Stomach (tissue), 9 donors: ENCODE results near the gene RPL26. TPM values are rescaled to one million over a fixed set of nuclear protein-coding genes. Genes with fewer than 3 reads are reported as not detected.
A peak's percentile ranks its signal among the peaks of the same experiment; 100 is the strongest.

Source experiments
- DNase-seq, 2 donors: peaks; one replicate each; pipeline versions ENCODE4 v3.0.0 to v3.0.0-alpha.2; 2013 to 2019
- H3K27ac ChIP-seq, 5 donors: fragments of 200-600 bp in 4 of 5; sonication (generic) in 4 of 5; one replicate each; pipeline ENCODE4 v1.5.1; 2013 to 2019; ENCODE audit warnings: mild to moderate bottlenecking in 1 of 5, moderate library complexity in 1 of 5
- H3K27me3 ChIP-seq, 3 donors: fragments of 200-600 bp; sonication (generic); one replicate each; pipeline ENCODE4 v1.5.1; 2017 to 2019; ENCODE audit warnings: mixed run types in 1 of 3
- H3K36me3 ChIP-seq, 4 donors: fragments of 200-600 bp; sonication (generic); 1 replicate in 3 of 4; 2 replicates in 1 of 4; pipeline ENCODE4 v1.5.1; 2016 to 2019
- H3K4me1 ChIP-seq, 4 donors: fragments of 200-600 bp; sonication (generic); one replicate each; pipeline ENCODE4 v1.5.1; 2016 to 2019
- H3K4me3 ChIP-seq, 4 donors: fragments of 200-600 bp; sonication (generic) in 3 of 4; one replicate each; pipeline ENCODE4 v1.5.1; 2016 to 2019; ENCODE audit warnings: mild to moderate bottlenecking in 1 of 4
- H3K9me3 ChIP-seq, 4 donors: fragments of 200-600 bp; sonication (generic); one replicate each; pipeline ENCODE4 v1.5.1; 2016 to 2019
- CTCF ChIP-seq, 7 experiments: fragments of 450-650 bp in 4 of 7; fragments of 200-600 bp in 3 of 7; sonication (generic) in 3 of 7; IDR thresholded peaks; one replicate each; pipeline ENCODE4 v1.5.1; 2016 to 2019; ENCODE audit warnings: antibody characterized with exemption in 7 of 7, control low read depth in 2 of 7, mild to moderate bottlenecking in 1 of 7
- EP300 ChIP-seq: sonication (generic); formaldehyde crosslinking; IDR thresholded peaks from one replicate; pipeline ENCODE4 v1.6.1; 2017; ENCODE audit warnings: antibody characterized with exemption
- POLR2A ChIP-seq, 4 donors: fragments of 450-650 bp; IDR thresholded peaks; one replicate each; pipeline ENCODE4 v1.6.1; 2016; ENCODE audit warnings: antibody characterized with exemption in 4 of 4, control low read depth in 2 of 4, mild to moderate bottlenecking in 1 of 4, moderate library complexity in 1 of 4
- POLR2AphosphoS5 ChIP-seq, 3 donors: sonication (generic); formaldehyde crosslinking; IDR thresholded peaks; one replicate each; pipeline ENCODE4 v1.6.1; 2016; ENCODE audit warnings: antibody characterized with exemption in 3 of 3
- WGBS, 5 donors: extraction: QIAGEN DNeasy Blood & Tissue Kit in 3 of 5; methylation state at CpG; one replicate each; pipeline versions ENCODE4 v1.1.5 to v1.1.7; 2013 to 2018; 5-methylcytosine and 5-hydroxymethylcytosine counted together
- intact Hi-C: fragments of 100-400 bp; cut with DNase I; formaldehyde crosslinking; loops from one replicate; pipeline ENCODE4 v1.15.1; 2023; ENCODE audit warnings: low total_unique reads
- polyA plus RNA-seq, 3 donors: library from polyadenylated mRNA; stranded (reverse); fragments of 200-250 nt; gene quantifications; one replicate each; pipeline ENCODE4 v1.2.3, GENCODE V29; 2013
- total RNA-seq, 5 donors: library from RNA; depleted of rRNA; stranded (reverse); fragments of >200 nt; gene quantifications; one replicate each; pipeline versions ENCODE4 v1.1.0 to v1.2.3, GENCODE V29; 2014 to 2016
- donor health status: healthy with polysubstance abuse.
- donor health status: Bipolar disorder and iron deficiency.
- donor health status: healthy.

The RPL26 gene
- total and polyA plus RNA-seq, 8 donors = 506 to 5,414 (median 3,474) TPM

GRCh38 chr17:8426802-8427201 is 43.8 kb upstream of the RPL26 start:
- Histone ChIP-seq H3K9me3 (no peaks in the 10 kb centered on the region), H3K4me3 (no peak overlapping the region), H3K27ac (peak overlapping the region in 2 of 5 donors; percentile 0 to 10), H3K27me3 (no peaks in the 10 kb centered on the region), H3K36me3 (no peaks in the 10 kb centered on the region), H3K4me1 (peaks cover 0 to 13% (median 5%) of the 10 kb centered on the region in 4 donors)
- TF ChIP-seq POLR2AphosphoS5 (IDR thresholded peaks at IDR 0.05) (no peak), EP300 (no peak), CTCF (IDR thresholded peaks at IDR 0.05) (no peak), POLR2A (IDR thresholded peaks at IDR 0.05) (no peak)
- WGBS, 5 donors = 94 to 100% (median 96%) methylated on average over 3 of the region's 3 CpGs
- intact Hi-C loops = no loop called here
- no peak for DNase-seq

DNA sequence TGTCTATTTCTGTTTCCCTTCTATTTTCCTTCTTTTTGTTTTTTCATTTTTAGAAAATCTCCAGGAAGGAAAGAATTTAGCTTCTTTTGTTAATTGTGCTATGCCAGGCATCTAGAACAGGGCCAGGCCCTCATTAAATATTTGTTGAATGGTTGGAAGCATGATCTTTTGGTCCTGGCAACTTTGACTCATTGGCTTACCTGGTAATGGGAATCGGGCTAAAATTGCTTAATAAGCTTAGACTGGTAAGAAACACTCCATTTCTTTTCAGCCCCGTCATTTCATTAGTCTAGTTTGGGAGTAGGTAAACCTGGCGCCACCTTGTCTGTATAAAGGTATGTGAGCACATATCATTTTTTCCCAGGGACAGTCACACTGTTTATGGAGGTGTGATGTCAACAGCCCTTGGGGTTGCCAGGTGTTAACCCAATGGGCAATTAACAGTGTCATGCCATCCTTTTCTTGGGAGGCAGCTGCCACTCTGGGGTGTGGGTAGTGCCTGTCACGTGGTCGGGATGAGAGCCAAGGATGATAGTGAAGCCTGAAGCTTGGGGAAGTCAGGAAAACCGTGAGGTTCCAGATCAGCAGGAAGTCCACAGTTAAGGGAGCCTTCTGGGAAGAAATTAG is 43.2 kb upstream of the RPL26 start:
- Histone ChIP-seq H3K9me3 (no peaks in the 10 kb centered on the region), H3K4me1 (peaks cover 0 to 15% (median 5%) of the 10 kb centered on the region in 4 donors), H3K27me3 (no peaks in the 10 kb centered on the region), H3K4me3 (no peak overlapping the region), H3K36me3 (no peaks in the 10 kb centered on the region), H3K27ac (peak overlapping the region in 2 of 5 donors; percentile 0 to 10)
- DNase-seq = no peak
- WGBS, 5 donors = 46 to 63% (median 58%) methylated on average over 6 of the region's 6 CpGs
- TF ChIP-seq POLR2AphosphoS5 (IDR thresholded peaks at IDR 0.05) (no peak), POLR2A (IDR thresholded peaks at IDR 0.05) (no peak)
- intact Hi-C loops = no loop called here

DNA sequence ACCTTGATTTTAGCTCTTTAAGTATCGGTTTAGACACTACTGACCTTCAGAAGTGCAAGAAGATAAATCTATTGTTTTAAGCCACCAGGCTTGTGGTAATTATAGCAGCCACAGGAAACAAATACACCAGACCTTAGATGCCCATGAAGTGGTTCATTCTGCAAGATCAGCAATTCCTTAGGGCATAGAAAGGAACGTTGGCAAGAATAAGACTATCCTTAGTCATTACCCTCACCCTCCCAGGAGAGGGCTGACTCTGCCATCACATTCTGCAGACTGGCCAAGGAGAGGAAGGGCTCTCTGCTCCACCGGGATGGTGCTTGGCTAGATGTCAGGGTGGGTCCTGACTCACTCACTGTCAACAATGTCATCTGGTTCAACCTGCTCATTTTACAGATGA is 38.6 kb upstream of the RPL26 start:
- peaks cover 6 to 33% (median 23%) of the 10 kb centered on the region in 4 donors for H3K4me1 ChIP-seq
- peak overlapping the region in 3 of 5 donors; percentile 68 to 81 (median 75) for H3K27ac ChIP-seq
- H3K9me3 ChIP-seq = no peaks in the 10 kb centered on the region
- H3K4me3 ChIP-seq = no peak overlapping the region
- no peaks in the 10 kb centered on the region for H3K27me3 ChIP-seq
- TF ChIP-seq EP300 (no peak), CTCF (IDR thresholded peaks at IDR 0.05) (no peak), POLR2AphosphoS5 (IDR thresholded peaks at IDR 0.05) (no peak)
- no peak for DNase-seq
- intact Hi-C loops = no loop called here
- WGBS, 5 donors = 40 to 57% (median 52%) methylated on average over 3 of the region's 3 CpGs
- H3K36me3 ChIP-seq = no peaks in the 10 kb centered on the region

DNA sequence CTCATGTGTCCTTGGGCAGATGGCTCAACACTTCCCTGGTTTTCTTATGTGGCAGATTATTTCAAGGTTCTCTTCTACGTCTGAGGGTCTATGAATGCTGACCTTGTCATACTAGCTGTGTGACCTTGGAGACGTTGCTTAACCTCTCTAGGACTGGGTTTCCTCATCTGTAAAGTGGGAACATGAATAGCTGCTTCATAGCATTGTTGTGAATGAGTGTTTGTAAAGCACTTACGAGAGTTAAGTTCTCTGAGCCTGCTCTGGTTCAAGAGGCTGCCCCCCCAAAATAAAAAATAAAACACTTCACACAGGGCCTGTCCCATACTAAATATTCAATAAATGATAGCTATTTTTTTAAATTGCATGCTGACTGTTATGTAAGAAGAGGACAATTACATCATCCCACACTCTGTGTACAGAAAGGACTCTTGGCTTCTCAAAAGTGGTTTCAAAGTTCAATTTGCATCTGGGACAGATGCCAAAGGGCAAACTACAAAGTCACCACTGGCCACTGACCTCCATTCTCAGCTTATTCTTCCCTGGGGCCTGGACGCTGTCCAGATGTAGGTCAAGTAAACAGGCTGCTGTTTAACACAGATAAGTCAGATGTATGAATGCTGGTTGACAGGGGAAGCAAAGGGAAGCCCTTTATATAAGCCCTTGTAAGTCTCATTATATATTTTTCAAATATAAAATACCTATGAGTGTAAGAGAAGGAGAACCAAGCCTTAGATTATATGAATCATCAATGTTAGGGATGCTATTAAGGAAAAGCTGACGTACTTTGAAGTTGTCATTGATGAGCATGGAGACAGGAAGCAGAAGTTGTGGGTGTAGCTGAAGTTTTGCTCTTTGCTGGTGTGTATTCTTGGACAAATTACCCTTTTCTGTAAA is 37.3 kb upstream of the RPL26 start:
- peak; percentile 85 to 94 for DNase-seq
- Histone ChIP-seq H3K27me3 (peaks cover 0 to 9% (median 0%) of the 10 kb centered on the region in 3 donors), H3K4me3 (no peak overlapping the region), H3K36me3 (no peaks in the 10 kb centered on the region), H3K4me1 (peaks cover 6 to 29% (median 18%) of the 10 kb centered on the region in 4 donors), H3K27ac (peak overlapping the region in 4 of 5 donors; percentile 47 to 81 (median 72)), H3K9me3 (no peaks in the 10 kb centered on the region)
- 11 to 18% (median 15%) methylated on average over 5 of the region's 5 CpGs for WGBS, 5 donors
- intact Hi-C loops = no loop called here
- no peak for TF ChIP-seq EP300
- peak in 1 of 7 experiments; percentile 3 for TF ChIP-seq CTCF (IDR thresholded peaks at IDR 0.05)
- peak; percentile 26 to 88 (median 64) for TF ChIP-seq POLR2AphosphoS5 (IDR thresholded peaks at IDR 0.05)
- no peak for TF ChIP-seq POLR2A (IDR thresholded peaks at IDR 0.05)
